IMR-90 (cell line): ENCODE data around the gene SMYD1.

Experiments
- CEBPB ChIP-seq: IDR thresholded peaks from 2 replicates; pipeline ENCODE4 v1.6.1; 2012; ENCODE audit warnings: low read depth, low read length, improper control_type of control experiment
- FOS ChIP-seq: fragments of 150-350 bp; IDR thresholded peaks from 2 replicates; pipeline ENCODE4 v1.6.1; 2016; ENCODE audit warnings: low read depth, low read length
- NFE2L2 ChIP-seq: fragments of 150-350 bp; IDR thresholded peaks from 2 replicates; pipeline ENCODE4 v1.6.1; 2016; ENCODE audit warnings: low read depth, mild to moderate bottlenecking, low read length
- POLR2A ChIP-seq: IDR thresholded peaks from 2 replicates; pipeline ENCODE4 v1.6.1; 2012; ENCODE audit warnings: mild to moderate bottlenecking, low read depth, low read length
- RAD21 ChIP-seq: IDR thresholded peaks from 2 replicates; pipeline ENCODE4 v1.6.1; 2012; ENCODE audit warnings: low read length, improper control_type of control experiment
- RCOR1 ChIP-seq: IDR thresholded peaks from 2 replicates; pipeline ENCODE4 v1.6.1; 2012; ENCODE audit warnings: mild to moderate bottlenecking, low read length, improper control_type of control experiment; ENCODE audit not compliant: insufficient replicate concordance
- RFX5 ChIP-seq: IDR thresholded peaks from 2 replicates; pipeline ENCODE4 v1.8.0; 2012; ENCODE audit warnings: low read depth, mild to moderate bottlenecking, low read length, moderate library complexity
- SMC3 ChIP-seq: fragments of 150-350 bp; IDR thresholded peaks from 2 replicates; pipeline ENCODE4 v1.6.1; 2016; ENCODE audit warnings: low read depth, mild to moderate bottlenecking, antibody characterized with exemption, low read length, moderate library complexity
- TF ChIP-seq, protein P1 (sequence below): conservative IDR thresholded peaks from 2 replicates; pipeline ENCODE4 v1.5.1; 2012; ENCODE audit warnings: mild to moderate bottlenecking, low read depth, low read length, improper control_type of control experiment

DNA sequence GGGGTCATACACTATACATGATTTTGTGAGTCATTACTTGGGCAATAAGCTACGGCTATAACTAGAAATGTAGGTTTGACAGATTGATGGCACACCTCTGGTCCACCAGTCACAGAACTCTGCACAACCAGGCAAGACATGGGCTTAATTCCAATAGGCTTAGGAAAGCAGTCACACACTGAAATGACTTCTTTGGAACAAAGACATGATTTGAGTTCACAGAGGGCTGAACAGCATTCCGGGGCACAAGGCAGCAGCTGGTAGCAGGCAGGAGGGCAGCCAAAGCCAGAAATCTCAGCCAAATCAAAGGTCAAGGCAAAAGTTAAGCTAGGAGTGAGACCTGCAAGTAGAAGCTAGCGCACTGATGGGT is 32.8 kb downstream of the SMYD1 start:
- TF ChIP-seq, protein P1, sequence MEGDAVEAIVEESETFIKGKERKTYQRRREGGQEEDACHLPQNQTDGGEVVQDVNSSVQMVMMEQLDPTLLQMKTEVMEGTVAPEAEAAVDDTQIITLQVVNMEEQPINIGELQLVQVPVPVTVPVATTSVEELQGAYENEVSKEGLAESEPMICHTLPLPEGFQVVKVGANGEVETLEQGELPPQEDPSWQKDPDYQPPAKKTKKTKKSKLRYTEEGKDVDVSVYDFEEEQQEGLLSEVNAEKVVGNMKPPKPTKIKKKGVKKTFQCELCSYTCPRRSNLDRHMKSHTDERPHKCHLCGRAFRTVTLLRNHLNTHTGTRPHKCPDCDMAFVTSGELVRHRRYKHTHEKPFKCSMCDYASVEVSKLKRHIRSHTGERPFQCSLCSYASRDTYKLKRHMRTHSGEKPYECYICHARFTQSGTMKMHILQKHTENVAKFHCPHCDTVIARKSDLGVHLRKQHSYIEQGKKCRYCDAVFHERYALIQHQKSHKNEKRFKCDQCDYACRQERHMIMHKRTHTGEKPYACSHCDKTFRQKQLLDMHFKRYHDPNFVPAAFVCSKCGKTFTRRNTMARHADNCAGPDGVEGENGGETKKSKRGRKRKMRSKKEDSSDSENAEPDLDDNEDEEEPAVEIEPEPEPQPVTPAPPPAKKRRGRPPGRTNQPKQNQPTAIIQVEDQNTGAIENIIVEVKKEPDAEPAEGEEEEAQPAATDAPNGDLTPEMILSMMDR, result no peak
- no peak for TF ChIP-seq POLR2A
- TF ChIP-seq SMC3, result no peak
- TF ChIP-seq CEBPB, result no peak
- no peak for TF ChIP-seq RFX5
- TF ChIP-seq RAD21, result no peak
- no peak for TF ChIP-seq NFE2L2
- TF ChIP-seq RCOR1, result no peak
- TF ChIP-seq FOS, result no peak
